Calu3 (cell line): ENCODE measurements around the gene UBAC1. TPM values are rescaled to one million over a fixed set of nuclear protein-coding genes. Genes with fewer than 3 reads are reported as not detected.

Experiments
- BruUV-seq: library from RNA; stranded (reverse); fragments of 400-500 nt; replicated peaks from 2 replicates; lab custom pipeline; 2021; lab: Mats Ljungman, UMichigan
- CTCF ChIA-PET: fragments of 300-600 bp; sonication (Branson Sonifier 250); formaldehyde crosslinking; loops from one replicate; lab custom pipeline; 2022; ENCODE audit warnings: antibody characterized with exemption; lab: Charles Lee
- DNase-seq: peaks from one replicate; pipeline ENCODE4 v3.0.0; 2022
- H3K27ac Mint-ChIP-seq: one replicate; pipeline ENCODE4 v1.8.0; 2022; ENCODE audit warnings: mixed read lengths; ENCODE audit not compliant: unreplicated experiment
- H3K27me3 Mint-ChIP-seq: one replicate; pipeline ENCODE4 v1.8.0; 2022; ENCODE audit warnings: mixed read lengths; ENCODE audit not compliant: unreplicated experiment
- H3K36me3 Mint-ChIP-seq: one replicate; pipeline ENCODE4 v1.8.0; 2022; ENCODE audit warnings: mild to moderate bottlenecking, moderate library complexity, mixed read lengths; ENCODE audit not compliant: insufficient read depth, unreplicated experiment
- H3K4me1 Mint-ChIP-seq: one replicate; pipeline ENCODE4 v1.8.0; 2022; ENCODE audit warnings: mild to moderate bottlenecking, low read depth, mixed read lengths; ENCODE audit not compliant: unreplicated experiment
- H3K4me3 Mint-ChIP-seq: one replicate; pipeline ENCODE4 v1.8.0; 2022; ENCODE audit warnings: mild to moderate bottlenecking, low read depth, moderate library complexity, mixed read lengths; ENCODE audit not compliant: unreplicated experiment
- H3K9me3 Mint-ChIP-seq: one replicate; pipeline ENCODE4 v1.8.0; 2022; ENCODE audit warnings: low read depth, mixed read lengths; ENCODE audit not compliant: unreplicated experiment
- intact Hi-C: fragments of 100-400 bp; cut with micrococcal nuclease; formaldehyde crosslinking; loops from one replicate; pipeline ENCODE4 v1.10.0; 2022; ENCODE audit not compliant: unreplicated experiment
- total RNA-seq: library from RNA; stranded (reverse); gene quantifications from 2 replicates; pipeline ENCODE4 v1.2.3, GENCODE V29; 2022
- TF ChIP-seq, protein P1 (sequence below): fragments of 200-600 bp; IDR thresholded peaks from one replicate; pipeline ENCODE4 v1.8.0; 2022; ENCODE audit warnings: antibody characterized with exemption; ENCODE audit not compliant: unreplicated experiment

Gene UBAC1
- total RNA-seq, 1 experiment from 2014 or later, result 19.5 TPM

DNA sequence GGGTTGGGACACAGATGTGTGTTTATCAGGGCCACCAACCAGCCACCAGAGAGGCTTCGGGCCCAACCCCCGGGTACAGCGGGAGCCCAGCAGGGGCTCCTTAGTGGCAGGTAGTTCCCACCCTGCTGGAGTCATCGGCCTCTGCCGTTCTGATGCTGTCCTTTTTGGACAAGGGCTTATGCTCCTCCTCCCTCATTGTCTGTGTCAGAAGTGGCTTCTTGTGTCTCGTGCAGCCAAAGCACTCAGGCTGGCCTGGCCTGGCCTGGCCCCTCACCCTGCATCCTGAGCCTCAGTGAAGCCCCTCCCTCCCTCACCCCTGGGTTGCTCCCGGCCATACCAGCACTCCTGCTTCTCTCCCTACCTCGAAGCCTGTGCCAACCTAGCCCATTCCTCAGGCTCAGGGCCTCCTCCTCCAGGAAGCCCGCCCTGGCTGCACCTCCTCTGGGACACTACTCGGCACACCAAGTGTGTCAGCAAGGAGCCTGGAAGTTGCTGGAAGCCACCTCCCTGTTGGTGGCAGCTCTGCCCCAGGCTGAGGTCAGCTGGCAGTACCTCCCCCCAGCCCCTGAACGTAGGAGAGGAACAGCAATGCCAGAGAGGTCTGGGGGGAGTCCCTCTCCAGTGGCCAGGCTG, 4.1 kb upstream of the UBAC1 start:
- TF ChIP-seq, protein P1, sequence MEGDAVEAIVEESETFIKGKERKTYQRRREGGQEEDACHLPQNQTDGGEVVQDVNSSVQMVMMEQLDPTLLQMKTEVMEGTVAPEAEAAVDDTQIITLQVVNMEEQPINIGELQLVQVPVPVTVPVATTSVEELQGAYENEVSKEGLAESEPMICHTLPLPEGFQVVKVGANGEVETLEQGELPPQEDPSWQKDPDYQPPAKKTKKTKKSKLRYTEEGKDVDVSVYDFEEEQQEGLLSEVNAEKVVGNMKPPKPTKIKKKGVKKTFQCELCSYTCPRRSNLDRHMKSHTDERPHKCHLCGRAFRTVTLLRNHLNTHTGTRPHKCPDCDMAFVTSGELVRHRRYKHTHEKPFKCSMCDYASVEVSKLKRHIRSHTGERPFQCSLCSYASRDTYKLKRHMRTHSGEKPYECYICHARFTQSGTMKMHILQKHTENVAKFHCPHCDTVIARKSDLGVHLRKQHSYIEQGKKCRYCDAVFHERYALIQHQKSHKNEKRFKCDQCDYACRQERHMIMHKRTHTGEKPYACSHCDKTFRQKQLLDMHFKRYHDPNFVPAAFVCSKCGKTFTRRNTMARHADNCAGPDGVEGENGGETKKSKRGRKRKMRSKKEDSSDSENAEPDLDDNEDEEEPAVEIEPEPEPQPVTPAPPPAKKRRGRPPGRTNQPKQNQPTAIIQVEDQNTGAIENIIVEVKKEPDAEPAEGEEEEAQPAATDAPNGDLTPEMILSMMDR, result no peak
- intact Hi-C loops, result loop anchor here (10.0 kb wide), 1 partner anchor 90 kb away; no protein-coding TSS in a partner anchor
- H3K4me3 Mint-ChIP-seq, result no peak overlapping the region

DNA sequence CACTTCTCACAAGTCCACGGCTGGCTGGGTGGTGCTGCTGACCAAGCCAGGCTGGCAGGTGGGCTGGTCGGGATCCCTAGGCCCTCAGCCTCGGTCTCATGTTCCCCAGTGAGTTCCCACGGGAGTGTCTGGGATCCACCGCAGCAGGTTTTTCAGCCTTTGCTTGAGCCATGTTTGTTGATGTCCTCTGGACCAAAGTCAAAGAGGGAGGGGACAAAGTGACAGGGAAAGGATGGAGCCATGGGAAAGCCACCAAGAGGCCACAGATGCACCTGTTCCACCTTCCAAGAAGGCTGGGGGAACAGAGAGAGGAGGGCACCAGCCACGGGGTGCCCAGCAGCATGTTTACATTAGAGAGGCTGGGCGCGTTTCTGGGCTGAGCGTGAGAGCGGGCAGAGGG, 2.8 kb upstream of the UBAC1 start:
- H3K27me3 Mint-ChIP-seq, result peaks cover 30% of the 10 kb centered on the region
- H3K36me3 Mint-ChIP-seq, result peaks cover 16% of the 10 kb centered on the region
- H3K4me3 Mint-ChIP-seq, result no peak overlapping the region
- DNase-seq, result no peak
- peaks cover 19% of the 10 kb centered on the region for H3K4me1 Mint-ChIP-seq
- H3K27ac Mint-ChIP-seq, result no peak overlapping the region
- CTCF ChIA-PET, result no interaction called here
- intact Hi-C loops, result loop anchor here (10.0 kb wide), 1 partner anchor 91 kb away; no protein-coding TSS in a partner anchor
- no peaks in the 10 kb centered on the region for H3K9me3 Mint-ChIP-seq
- TF ChIP-seq, protein P1, result no peak
- no TSS peak for BruUV-seq

More for the DNA sequence above, 4.1 kb upstream of the UBAC1 start:
- H3K4me1 Mint-ChIP-seq, result peaks cover 19% of the 10 kb centered on the region
- H3K36me3 Mint-ChIP-seq, result peaks cover 11% of the 10 kb centered on the region
- H3K9me3 Mint-ChIP-seq, result no peaks in the 10 kb centered on the region
- DNase-seq, result no peak
- H3K27me3 Mint-ChIP-seq, result peaks cover 37% of the 10 kb centered on the region
- CTCF ChIA-PET, result no interaction called here
- no peak overlapping the region for H3K27ac Mint-ChIP-seq
- no TSS peak for BruUV-seq

DNA sequence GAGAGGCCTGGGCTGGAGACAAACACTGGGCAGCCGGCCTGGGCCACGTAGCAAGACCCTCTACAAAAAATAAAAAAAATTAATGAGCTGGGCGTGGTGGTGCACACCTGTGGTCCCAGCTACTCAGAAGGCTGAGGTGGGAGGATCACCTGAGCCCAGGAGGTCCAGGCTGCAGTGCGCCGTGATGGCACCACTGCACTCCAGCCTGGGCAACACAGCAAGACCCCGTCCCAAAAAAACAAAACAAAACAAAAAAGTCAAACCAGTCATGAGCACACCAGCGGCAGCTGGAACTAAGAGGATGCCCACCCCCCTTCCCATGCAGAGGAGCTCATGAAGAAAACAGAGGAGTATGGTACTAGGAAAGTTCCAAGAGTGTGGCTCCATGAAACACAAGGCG, 2.2 kb upstream of the UBAC1 start:
- intact Hi-C loops, result loop anchor here (10.0 kb wide), 1 partner anchor 91 kb away; no protein-coding TSS in a partner anchor
- Mint-ChIP-seq H3K9me3 (no peaks in the 10 kb centered on the region), H3K4me1 (peaks cover 19% of the 10 kb centered on the region), H3K27ac (no peak overlapping the region), H3K4me3 (no peak overlapping the region), H3K27me3 (peaks cover 24% of the 10 kb centered on the region), H3K36me3 (peaks cover 16% of the 10 kb centered on the region)
- no TSS peak for BruUV-seq
- CTCF ChIA-PET, result no interaction called here
- no peak for DNase-seq
- TF ChIP-seq, protein P1, result no peak

DNA sequence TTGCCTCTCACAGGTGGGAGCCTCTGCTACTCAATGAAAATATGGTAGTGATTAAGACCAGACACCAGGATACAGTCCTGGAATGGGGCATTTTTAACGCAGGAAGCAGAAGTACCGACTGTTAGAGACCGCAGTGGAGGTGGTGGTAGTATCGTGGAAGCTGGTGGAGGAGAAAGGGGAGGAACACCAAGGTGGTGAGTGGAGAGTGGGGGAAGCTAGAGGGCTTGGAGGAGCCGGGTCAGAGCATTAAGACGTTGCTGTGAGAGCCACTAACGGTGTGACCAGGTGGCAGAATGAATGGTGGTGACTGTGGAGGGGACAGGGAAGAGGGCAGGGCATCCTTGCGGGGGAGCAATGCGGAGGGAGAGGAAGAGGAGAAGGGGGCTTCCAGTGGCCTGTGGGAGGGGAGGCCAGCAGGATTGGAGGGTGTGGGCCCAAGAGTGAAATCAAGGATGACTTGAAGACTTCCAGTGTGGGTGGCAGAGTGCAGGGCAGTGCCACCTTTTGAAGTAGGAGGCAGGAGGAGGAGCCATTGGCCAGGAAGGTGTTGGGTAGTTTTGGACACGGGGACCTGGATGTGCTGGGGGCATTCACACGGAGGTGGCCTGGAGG, 1.6 kb upstream of the UBAC1 start:
- intact Hi-C loops, result loop anchor here (10.0 kb wide), 1 partner anchor 92 kb away; no protein-coding TSS in a partner anchor
- CTCF ChIA-PET, result no interaction called here
- Mint-ChIP-seq H3K9me3 (no peaks in the 10 kb centered on the region), H3K4me1 (peaks cover 19% of the 10 kb centered on the region), H3K4me3 (no peak overlapping the region), H3K27me3 (peaks cover 21% of the 10 kb centered on the region), H3K27ac (no peak overlapping the region), H3K36me3 (peaks cover 16% of the 10 kb centered on the region)
- TF ChIP-seq, protein P1, result no peak
- no TSS peak for BruUV-seq
- no peak for DNase-seq
